KBM-7 (cell line): ENCODE measurements around the gene RAP1GAP2.
"Not testable (repeated sequence)": the region's sequence is repeated elsewhere in the genome, so short reads cannot be mapped to it uniquely, and the experiment has no call there.

Source experiments
- DNase-seq: peaks from one replicate; pipeline ENCODE4 v3.0.0-alpha.2; 2015
- in situ Hi-C: fragments of 300-500 bp; cut with MboI; formaldehyde crosslinking; loops from 2 replicates; pipeline ENCODE4 v1.14.3; 2020; ENCODE audit warnings: low sequenced_read_pairs, low pct_unique_long_range_greater_than_20kb, mixed read lengths

RAP1GAP2 gene

GRCh38 chr17:2871720-2872119 is 75.5 kb downstream of the RAP1GAP2 start:
- in situ Hi-C loops = no loop called here
- DNase-seq = no peak

- in situ Hi-C loops = no loop called here
Observed at GRCh38 chr17:2872282-2872681, 76.0 kb downstream of the RAP1GAP2 start.

GRCh38 chr17:2874189-2874686 is 78.0 kb downstream of the RAP1GAP2 start:
- in situ Hi-C loops = no loop called here
- no peak for DNase-seq

More at GRCh38 chr17:2872282-2872681, 76.0 kb downstream of the RAP1GAP2 start:
- no peak for DNase-seq

- in situ Hi-C loops = no loop called here
- DNase-seq = no peak
Observed at GRCh38 chr17:2875608-2876007, 79.4 kb downstream of the RAP1GAP2 start.

GRCh38 chr17:2876467-2876866 is 80.2 kb downstream of the RAP1GAP2 start:
- in situ Hi-C loops = no loop called here
- DNase-seq = no peak

- no peak for DNase-seq
- in situ Hi-C loops = no loop called here
Observed at GRCh38 chr17:2878751-2879254, 82.6 kb downstream of the RAP1GAP2 start.

GRCh38 chr17:2880050-2880449 is 83.8 kb downstream of the RAP1GAP2 start:
- in situ Hi-C loops = no loop called here
- DNase-seq = no peak

GRCh38 chr17:2881295-2881694 is 85.1 kb downstream of the RAP1GAP2 start:
- DNase-seq = no peak
- in situ Hi-C loops = no loop called here

- in situ Hi-C loops = no loop called here
- DNase-seq = no peak
Observed at GRCh38 chr17:2883544-2884213, 87.4 kb downstream of the RAP1GAP2 start.

GRCh38 chr17:2885733-2886132 is 89.5 kb downstream of the RAP1GAP2 start:
- DNase-seq = no peak
- in situ Hi-C loops = no loop called here

GRCh38 chr17:2888326-2888725 is 92.1 kb downstream of the RAP1GAP2 start:
- in situ Hi-C loops = no loop called here
- no peak for DNase-seq

GRCh38 chr17:2889256-2889655 is 93.0 kb downstream of the RAP1GAP2 start:
- no peak for DNase-seq
- in situ Hi-C loops = no loop called here

- in situ Hi-C loops, DNase-seq: not testable (repeated sequence)
Observed at GRCh38 chr17:2890778-2891177, 94.5 kb downstream of the RAP1GAP2 start.

- in situ Hi-C loops = no loop called here
- no peak for DNase-seq
Observed at GRCh38 chr17:2892305-2892971, 96.2 kb downstream of the RAP1GAP2 start.

- DNase-seq = no peak
- in situ Hi-C loops = no loop called here
Observed at GRCh38 chr17:2893422-2893914, 97.2 kb downstream of the RAP1GAP2 start.

GRCh38 chr17:2894782-2895181 is 98.5 kb downstream of the RAP1GAP2 start:
- in situ Hi-C loops = no loop called here

GRCh38 chr17:2897605-2898004 is 101.4 kb downstream of the RAP1GAP2 start:
- in situ Hi-C loops = no loop called here
- no peak for DNase-seq

More at GRCh38 chr17:2894782-2895181, 98.5 kb downstream of the RAP1GAP2 start:
- no peak for DNase-seq

GRCh38 chr17:2898255-2898926 is 102.2 kb downstream of the RAP1GAP2 start:
- in situ Hi-C loops = no loop called here
- DNase-seq = no peak

GRCh38 chr17:2899906-2900305 is 103.7 kb downstream of the RAP1GAP2 start:
- no peak for DNase-seq
- in situ Hi-C loops = no loop called here

GRCh38 chr17:2900842-2901241 is 104.6 kb downstream of the RAP1GAP2 start:
- in situ Hi-C loops = no loop called here
- DNase-seq = no peak
